HepG2 (cell line): ENCODE data around the gene SMARCA2. TPM values are rescaled to one million over a fixed set of nuclear protein-coding genes. Genes with fewer than 3 reads are reported as not detected.

Experiments used
- ATAC-seq: fragments of 200-7000 bp; cut with Tn5 transposase; 3 replicates; pipeline ENCODE4 v1.9.1; 2020; ENCODE audit warnings: mild to moderate bottlenecking, moderate library complexity
- BruUV-seq: library from RNA; stranded (reverse); fragments of 400-500 nt; replicated peaks from 2 replicates; lab custom pipeline; 2021; lab: Mats Ljungman, UMichigan
- CTCF ChIA-PET: fragments of 300-600 bp; formaldehyde crosslinking; extraction: SDS; loops from one replicate; lab custom pipeline; 2021; ENCODE audit warnings: low total read pairs, inconsistent platforms, low intra/inter-chr PET ratio; lab: Yijun Ruan, JAX
- POLR2A ChIA-PET: fragments of 350-600 bp; sonication (Branson Sonifier 250); formaldehyde crosslinking; loops from one replicate; lab custom pipeline; 2020; ENCODE audit warnings: antibody characterized with exemption, inconsistent platforms; lab: Yijun Ruan, JAX
- DNase-seq: peaks from one replicate; pipeline ENCODE4 v3.0.0-alpha.2; 2015; ENCODE audit warnings: low spot score
- FAIRE-seq: peaks from 3 replicates; lab custom pipeline; 2011; peaks lifted over from hg19 to GRCh38; lab: Jason Lieb, UNC
- H2AFZ ChIP-seq: one replicate; pipeline ENCODE4 v1.6.1; 2011; ENCODE audit warnings: low read length, inconsistent platforms
- H3K27ac ChIP-seq: fragments of 300-600 bp; 3 replicates; pipeline ENCODE4 v1.8.0; 2011; ENCODE audit warnings: mixed run types, mild to moderate bottlenecking, mixed read lengths, low read length, inconsistent platforms; ENCODE audit not compliant: insufficient read depth; ENCODE audit errors: extremely low read length
- H3K27me3 ChIP-seq, 2 experiments: fragments of 200-600 bp in 1 of 2; 2 replicates in 1 of 2; 3 replicates in 1 of 2; pipeline versions ENCODE4 v1.6.0 to v1.8.0; 2011; ENCODE audit warnings: low read length in 2 of 2, mild to moderate bottlenecking in 2 of 2, moderate library complexity in 2 of 2, inconsistent platforms in 1 of 2; ENCODE audit not compliant: insufficient read depth in 2 of 2, control insufficient read depth in 1 of 2
- H3K36me3 ChIP-seq, 2 experiments: fragments of 200-600 bp in 1 of 2; replicated peaks in 1 of 2; 2 replicates in 1 of 2; 3 replicates in 1 of 2; pipeline versions ENCODE4 v1.5.1 to v1.8.0; 2011; ENCODE audit warnings: low read length in 2 of 2, inconsistent platforms in 1 of 2; ENCODE audit not compliant: insufficient read depth in 2 of 2, control insufficient read depth in 1 of 2
- H3K4me1 ChIP-seq: 2 replicates; pipeline ENCODE4 v1.5.1; 2012; ENCODE audit warnings: low read length, inconsistent platforms; ENCODE audit not compliant: insufficient read depth
- H3K4me2 ChIP-seq: 2 replicates; pipeline ENCODE4 v1.6.0; 2011; ENCODE audit warnings: low read depth, low read length, inconsistent platforms
- H3K4me3 ChIP-seq, 3 experiments: fragments of 200-600 bp in 1 of 3; sonication (generic), shearing (Covaris generic) in 1 of 3; replicated peaks in 1 of 3; 2 replicates each; pipeline ENCODE4 v1.5.1; 2011 to 2016; ENCODE audit warnings: low read length in 3 of 3, inconsistent platforms in 2 of 3, low read depth in 2 of 3, mild to moderate bottlenecking in 2 of 3, control low read depth in 1 of 3, mixed read lengths in 1 of 3; ENCODE audit not compliant: insufficient read depth in 1 of 3
- H3K79me2 ChIP-seq: one replicate; pipeline ENCODE4 v1.6.1; 2011; ENCODE audit warnings: low read length, inconsistent platforms; ENCODE audit not compliant: insufficient read depth
- H3K9ac ChIP-seq: 2 replicates; pipeline ENCODE4 v1.6.0; 2011; ENCODE audit warnings: mild to moderate bottlenecking, low read depth, low read length, inconsistent platforms; ENCODE audit not compliant: insufficient read depth
- H3K9me3 ChIP-seq: 2 replicates; pipeline ENCODE4 v1.5.1; 2012; ENCODE audit warnings: mild to moderate bottlenecking, low read length
- H4K20me1 ChIP-seq: 2 replicates; pipeline ENCODE4 v1.6.0; 2011; ENCODE audit warnings: inconsistent platforms, mild to moderate bottlenecking, low read length, moderate library complexity; ENCODE audit not compliant: insufficient read depth
- EHMT2 ChIP-seq: fragments of 200-600 bp; sonication (generic); IDR thresholded peaks from 2 replicates; pipeline ENCODE4 v1.7.0; 2017; ENCODE audit warnings: antibody characterized with exemption, low read depth, low read length, borderline replicate concordance
- HNF1A ChIP-seq, 2 experiments: sonication (generic) in 1 of 2; formaldehyde crosslinking in 1 of 2; IDR thresholded peaks; 2 replicates each; pipeline versions ENCODE4 v1.4.0 to v1.6.1; 2016 to 2020; ENCODE audit warnings: borderline replicate concordance in 1 of 2, low read depth in 1 of 2, mild to moderate bottlenecking in 1 of 2, missing genetic modification reagents in 1 of 2
- PBX3 ChIP-seq: sonication (generic); formaldehyde crosslinking; IDR thresholded peaks from 2 replicates; pipeline ENCODE4 v1.8.1; 2023; ENCODE audit warnings: missing genetic modification reagents, inconsistent platforms, borderline replicate concordance
- PCBP1 ChIP-seq: fragments of 200-400 bp; formaldehyde crosslinking; IDR thresholded peaks from 2 replicates; pipeline ENCODE4 v1.6.1; 2017; ENCODE audit warnings: mild to moderate bottlenecking, low read depth, low read length, borderline replicate concordance
- PRPF4 ChIP-seq: fragments of 200-400 bp; formaldehyde crosslinking; IDR thresholded peaks from 2 replicates; pipeline ENCODE4 v1.6.1; 2016; ENCODE audit warnings: low read length, low read depth; ENCODE audit not compliant: poor library complexity, severe bottlenecking
- ZNF543 ChIP-seq: sonication (generic); formaldehyde crosslinking; IDR thresholded peaks from 2 replicates; pipeline ENCODE4 v1.4.0; 2020; ENCODE audit warnings: mild to moderate bottlenecking, missing genetic modification reagents
- WGBS: methylation state at CpG from one replicate; pipeline ENCODE4 v1.1.6; 2017; ENCODE audit warnings: low lambda C conversion rate; 5-methylcytosine and 5-hydroxymethylcytosine counted together
- in situ Hi-C: cut with HindIII; loops from 2 replicates; pipeline ENCODE4 v1.10.0; 2017; ENCODE audit warnings: low pct_unique_long_range_greater_than_20kb; ENCODE audit not compliant: extremely low pct_ligation_motif_present
- intact Hi-C: fragments of 100-400 bp; cut with micrococcal nuclease; formaldehyde crosslinking; loops from one replicate; pipeline ENCODE4 v1.10.0; 2022; ENCODE audit not compliant: unreplicated experiment
- polyA plus RNA-seq, 8 experiments: library from polyadenylated mRNA; depleted of rRNA in 3 of 8; stranded (reverse) in 7 of 8; unstranded in 1 of 8; fragments of >200 nt; fragmentation: Illumina TruSeq in 4 of 8; extraction: Trizol in 4 of 8; gene quantifications; 2 replicates each; pipeline versions ENCODE4 v1.2.1 to v1.2.3, GENCODE V29; 2011 to 2016; ENCODE audit warnings: low read depth in 4 of 8, missing spikeins in 1 of 8, mixed read lengths in 1 of 8; ENCODE audit not compliant: insufficient read depth in 1 of 8
- total RNA-seq, 5 experiments: library from RNA; depleted of rRNA; stranded (reverse); fragments of >200 nt; fragmentation: Illumina TruSeq; extraction: Trizol; gene quantifications; 2 replicates each; pipeline ENCODE4 v1.2.3, GENCODE V29; 2016; ENCODE audit warnings: low read depth in 1 of 5
- TF ChIP-seq, protein P1 (sequence below): sonication (generic); formaldehyde crosslinking; IDR thresholded peaks from 2 replicates; pipeline ENCODE4 v1.5.0; 2020; ENCODE audit warnings: missing genetic modification reagents
- TF ChIP-seq, protein P2 (sequence below): IDR thresholded peaks from 2 replicates; pipeline ENCODE4 v1.6.1; 2016; ENCODE audit warnings: control low read depth

Gene SMARCA2
- total and polyA plus RNA-seq, 2 of the 13 experiments (the other 11 are each of a cell fraction or from before 2014, with no cell fraction given) = 22.5 to 23.7 TPM

- Histone ChIP-seq H3K9ac (no peak overlapping the region), H3K4me3 (no peak overlapping the region), H2AFZ (no peak overlapping the region), H3K27ac (no peak overlapping the region), H4K20me1 (no peaks in the 10 kb centered on the region; the same call in 1 of the 2 replicates), H3K4me1 (no peaks in the 10 kb centered on the region), H3K4me2 (no peak overlapping the region), H3K27me3 (no peaks in the 10 kb centered on the region), H3K36me3 (peaks cover 1 to 10% of the 10 kb centered on the region in 2 experiments; a peak in 4 of 5 replicates), H3K9me3 (no peaks in the 10 kb centered on the region), H3K79me2 (no peaks in the 10 kb centered on the region)
- no TSS peak for BruUV-seq
- ChIA-PET CTCF (no interaction called here), POLR2A (no interaction called here)
- in situ Hi-C loops = no loop called here
- intact Hi-C loops = no loop called here
- no peak for DNase-seq
- no peak for ATAC-seq
- 85% methylated on average over 2 of the region's 2 CpGs for WGBS
- TF ChIP-seq PRPF4 (no peak), ZNF543 (CRISPR knock-in tag) (no peak), PBX3 (CRISPR knock-in tag) (no peak), EHMT2 (no peak), HNF1A (IDR thresholded peaks at IDR 0.05; ENCODE audit: low read depth) (no peak), HNF1A (CRISPR knock-in tag; IDR thresholded peaks at IDR 0.05; ENCODE audit: borderline replicate concordance) (no peak), PCBP1 (no peak)
- TF ChIP-seq, protein P1, sequence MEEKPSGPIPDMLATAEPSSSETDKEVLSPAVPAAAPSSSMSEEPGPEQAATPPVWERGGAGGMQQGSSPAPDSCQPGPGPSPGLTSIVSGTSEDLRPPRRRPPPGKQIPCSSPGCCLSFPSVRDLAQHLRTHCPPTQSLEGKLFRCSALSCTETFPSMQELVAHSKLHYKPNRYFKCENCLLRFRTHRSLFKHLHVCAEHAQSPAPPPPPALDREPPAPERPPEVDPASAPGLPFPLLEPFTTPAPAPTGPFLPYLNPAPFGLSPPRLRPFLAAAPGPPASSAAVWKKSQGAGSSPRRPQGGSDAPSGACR = no peak
- TF ChIP-seq, protein P2, sequence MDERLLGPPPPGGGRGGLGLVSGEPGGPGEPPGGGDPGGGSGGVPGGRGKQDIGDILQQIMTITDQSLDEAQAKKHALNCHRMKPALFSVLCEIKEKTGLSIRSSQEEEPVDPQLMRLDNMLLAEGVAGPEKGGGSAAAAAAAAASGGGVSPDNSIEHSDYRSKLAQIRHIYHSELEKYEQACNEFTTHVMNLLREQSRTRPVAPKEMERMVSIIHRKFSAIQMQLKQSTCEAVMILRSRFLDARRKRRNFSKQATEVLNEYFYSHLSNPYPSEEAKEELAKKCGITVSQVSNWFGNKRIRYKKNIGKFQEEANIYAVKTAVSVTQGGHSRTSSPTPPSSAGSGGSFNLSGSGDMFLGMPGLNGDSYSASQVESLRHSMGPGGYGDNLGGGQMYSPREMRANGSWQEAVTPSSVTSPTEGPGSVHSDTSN (CRISPR knock-in tag) = no peak
- FAIRE-seq = no peak
Measured at GRCh38 chr9:2109069-2109650, 94.0 kb downstream of the SMARCA2 start.
